ENCODE results near the gene SRRM4. TPM values are rescaled to one million over a fixed set of nuclear protein-coding genes. Genes with fewer than 3 reads are reported as not detected.
"Not testable (repeated sequence)": the region's sequence is repeated elsewhere in the genome, so short reads cannot be mapped to it uniquely, and the experiment has no call there.

SRRM4 gene
- total and polyA plus RNA-seq, 2 experiments from 2014 or later, result 0.53 to 0.63 TPM

GRCh38 chr12:119104969-119105368 lies 123.6 kb downstream of the SRRM4 start:
- not testable (repeated sequence) for H3F3A ChIP-seq (replicated peaks; ENCODE audit: low read depth); H3K4me3 ChIP-seq; ATAC-seq; H2AFZ ChIP-seq; H3K4me1 ChIP-seq (ENCODE audit: insufficient read depth); H3K79me2 ChIP-seq (replicated peaks; ENCODE audit: insufficient read depth); DNase-seq (ENCODE audit: low spot score); H3K4me2 ChIP-seq; H3K27ac ChIP-seq (ENCODE audit: low read depth); H3K4me1 Mint-ChIP-seq; H3K9me2 ChIP-seq (ENCODE audit: insufficient read depth); H3K4me3 Mint-ChIP-seq; H3K27me3 Mint-ChIP-seq (ENCODE audit: insufficient read depth, low read depth, poor library complexity); H3K27me3 ChIP-seq (ENCODE audit: insufficient read depth); H3K27ac Mint-ChIP-seq; H4K20me1 ChIP-seq (replicated peaks; ENCODE audit: insufficient read depth); H3K36me3 ChIP-seq (ENCODE audit: insufficient read depth)
- Mint-ChIP-seq H3K36me3 (ENCODE audit: low read depth) (peaks cover 32% of the 10 kb centered on the region), H3K9me3 (peaks cover 46% of the 10 kb centered on the region)

DNA sequence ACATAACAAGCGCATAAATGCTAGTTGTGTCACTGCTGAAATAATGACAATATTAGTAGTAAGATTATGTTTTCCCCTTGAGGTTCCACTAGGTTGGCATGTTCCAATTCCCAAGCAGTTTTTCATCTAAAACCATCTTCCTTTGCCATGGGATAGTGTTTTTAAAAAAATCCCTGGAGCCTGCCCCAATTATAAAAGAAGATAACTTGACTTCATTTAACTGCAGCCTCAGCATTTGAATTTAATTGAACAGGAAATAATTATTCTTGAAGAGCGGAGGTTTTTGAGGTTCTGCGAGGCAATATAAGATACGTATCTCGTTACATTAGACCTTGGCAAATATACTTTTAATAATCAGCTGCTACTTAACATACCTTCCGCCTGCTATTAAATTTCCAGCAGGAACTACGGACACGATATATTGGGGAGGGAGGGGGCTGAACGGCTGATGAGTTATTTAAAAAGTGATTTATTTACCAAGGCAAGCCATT lies 132.2 kb downstream of the SRRM4 start:
- Histone ChIP-seq H3K27me3 (ENCODE audit: insufficient read depth) (no peaks in the 10 kb centered on the region), H4K20me1 (replicated peaks; ENCODE audit: insufficient read depth) (no peaks in the 10 kb centered on the region), H3K4me1 (ENCODE audit: insufficient read depth) (no peaks in the 10 kb centered on the region), H2AFZ (no peak overlapping the region), H3K79me2 (replicated peaks; ENCODE audit: insufficient read depth) (no peaks in the 10 kb centered on the region), H3K4me2 (no peak overlapping the region), H3K4me3 (no peak overlapping the region), H3K36me3 (ENCODE audit: insufficient read depth) (no peaks in the 10 kb centered on the region), H3K27ac (ENCODE audit: low read depth) (no peak overlapping the region), H3K9me2 (ENCODE audit: insufficient read depth) (no peaks in the 10 kb centered on the region), H3F3A (replicated peaks; ENCODE audit: low read depth) (no peaks in the 10 kb centered on the region)
- no peak overlapping the region for H3K4me3 Mint-ChIP-seq
- no peak overlapping the region for H3K27ac Mint-ChIP-seq
- ATAC-seq, result no peak
- H3K36me3 Mint-ChIP-seq (ENCODE audit: low read depth), result peaks cover 33% of the 10 kb centered on the region
- H3K9me3 Mint-ChIP-seq, result peaks cover 30% of the 10 kb centered on the region
- peaks cover 8% of the 10 kb centered on the region; the same call in 2 of the 3 replicates for H3K4me1 Mint-ChIP-seq
- peaks cover 6% of the 10 kb centered on the region for H3K27me3 Mint-ChIP-seq (ENCODE audit: insufficient read depth, low read depth, poor library complexity)
- no peak for DNase-seq (ENCODE audit: low spot score)
- TF ChIP-seq CREB1 (CRISPR knock-in tag; IDR thresholded peaks at IDR 0.05; ENCODE audit: low read depth) (no peak), NANOG (IDR thresholded peaks at IDR 0.05; ENCODE audit: borderline replicate concordance) (no peak), ZNF114 (CRISPR knock-in tag; IDR thresholded peaks at IDR 0.05) (no peak), EZH2 (IDR thresholded peaks at IDR 0.05; ENCODE audit: low read depth, unreplicated experiment) (no peak), ETS1 (IDR thresholded peaks at IDR 0.05) (no peak), JUNB (IDR thresholded peaks at IDR 0.05; ENCODE audit: unreplicated experiment) (no peak), STAT1 (IDR thresholded peaks at IDR 0.05; ENCODE audit: unreplicated experiment) (no peak), EZH2phosphoT487 (IDR thresholded peaks at IDR 0.05; ENCODE audit: unreplicated experiment) (no peak), ZNF331 (CRISPR knock-in tag; IDR thresholded peaks at IDR 0.05; ENCODE audit: low read depth) (no peak)
- TF ChIP-seq, protein P1, sequence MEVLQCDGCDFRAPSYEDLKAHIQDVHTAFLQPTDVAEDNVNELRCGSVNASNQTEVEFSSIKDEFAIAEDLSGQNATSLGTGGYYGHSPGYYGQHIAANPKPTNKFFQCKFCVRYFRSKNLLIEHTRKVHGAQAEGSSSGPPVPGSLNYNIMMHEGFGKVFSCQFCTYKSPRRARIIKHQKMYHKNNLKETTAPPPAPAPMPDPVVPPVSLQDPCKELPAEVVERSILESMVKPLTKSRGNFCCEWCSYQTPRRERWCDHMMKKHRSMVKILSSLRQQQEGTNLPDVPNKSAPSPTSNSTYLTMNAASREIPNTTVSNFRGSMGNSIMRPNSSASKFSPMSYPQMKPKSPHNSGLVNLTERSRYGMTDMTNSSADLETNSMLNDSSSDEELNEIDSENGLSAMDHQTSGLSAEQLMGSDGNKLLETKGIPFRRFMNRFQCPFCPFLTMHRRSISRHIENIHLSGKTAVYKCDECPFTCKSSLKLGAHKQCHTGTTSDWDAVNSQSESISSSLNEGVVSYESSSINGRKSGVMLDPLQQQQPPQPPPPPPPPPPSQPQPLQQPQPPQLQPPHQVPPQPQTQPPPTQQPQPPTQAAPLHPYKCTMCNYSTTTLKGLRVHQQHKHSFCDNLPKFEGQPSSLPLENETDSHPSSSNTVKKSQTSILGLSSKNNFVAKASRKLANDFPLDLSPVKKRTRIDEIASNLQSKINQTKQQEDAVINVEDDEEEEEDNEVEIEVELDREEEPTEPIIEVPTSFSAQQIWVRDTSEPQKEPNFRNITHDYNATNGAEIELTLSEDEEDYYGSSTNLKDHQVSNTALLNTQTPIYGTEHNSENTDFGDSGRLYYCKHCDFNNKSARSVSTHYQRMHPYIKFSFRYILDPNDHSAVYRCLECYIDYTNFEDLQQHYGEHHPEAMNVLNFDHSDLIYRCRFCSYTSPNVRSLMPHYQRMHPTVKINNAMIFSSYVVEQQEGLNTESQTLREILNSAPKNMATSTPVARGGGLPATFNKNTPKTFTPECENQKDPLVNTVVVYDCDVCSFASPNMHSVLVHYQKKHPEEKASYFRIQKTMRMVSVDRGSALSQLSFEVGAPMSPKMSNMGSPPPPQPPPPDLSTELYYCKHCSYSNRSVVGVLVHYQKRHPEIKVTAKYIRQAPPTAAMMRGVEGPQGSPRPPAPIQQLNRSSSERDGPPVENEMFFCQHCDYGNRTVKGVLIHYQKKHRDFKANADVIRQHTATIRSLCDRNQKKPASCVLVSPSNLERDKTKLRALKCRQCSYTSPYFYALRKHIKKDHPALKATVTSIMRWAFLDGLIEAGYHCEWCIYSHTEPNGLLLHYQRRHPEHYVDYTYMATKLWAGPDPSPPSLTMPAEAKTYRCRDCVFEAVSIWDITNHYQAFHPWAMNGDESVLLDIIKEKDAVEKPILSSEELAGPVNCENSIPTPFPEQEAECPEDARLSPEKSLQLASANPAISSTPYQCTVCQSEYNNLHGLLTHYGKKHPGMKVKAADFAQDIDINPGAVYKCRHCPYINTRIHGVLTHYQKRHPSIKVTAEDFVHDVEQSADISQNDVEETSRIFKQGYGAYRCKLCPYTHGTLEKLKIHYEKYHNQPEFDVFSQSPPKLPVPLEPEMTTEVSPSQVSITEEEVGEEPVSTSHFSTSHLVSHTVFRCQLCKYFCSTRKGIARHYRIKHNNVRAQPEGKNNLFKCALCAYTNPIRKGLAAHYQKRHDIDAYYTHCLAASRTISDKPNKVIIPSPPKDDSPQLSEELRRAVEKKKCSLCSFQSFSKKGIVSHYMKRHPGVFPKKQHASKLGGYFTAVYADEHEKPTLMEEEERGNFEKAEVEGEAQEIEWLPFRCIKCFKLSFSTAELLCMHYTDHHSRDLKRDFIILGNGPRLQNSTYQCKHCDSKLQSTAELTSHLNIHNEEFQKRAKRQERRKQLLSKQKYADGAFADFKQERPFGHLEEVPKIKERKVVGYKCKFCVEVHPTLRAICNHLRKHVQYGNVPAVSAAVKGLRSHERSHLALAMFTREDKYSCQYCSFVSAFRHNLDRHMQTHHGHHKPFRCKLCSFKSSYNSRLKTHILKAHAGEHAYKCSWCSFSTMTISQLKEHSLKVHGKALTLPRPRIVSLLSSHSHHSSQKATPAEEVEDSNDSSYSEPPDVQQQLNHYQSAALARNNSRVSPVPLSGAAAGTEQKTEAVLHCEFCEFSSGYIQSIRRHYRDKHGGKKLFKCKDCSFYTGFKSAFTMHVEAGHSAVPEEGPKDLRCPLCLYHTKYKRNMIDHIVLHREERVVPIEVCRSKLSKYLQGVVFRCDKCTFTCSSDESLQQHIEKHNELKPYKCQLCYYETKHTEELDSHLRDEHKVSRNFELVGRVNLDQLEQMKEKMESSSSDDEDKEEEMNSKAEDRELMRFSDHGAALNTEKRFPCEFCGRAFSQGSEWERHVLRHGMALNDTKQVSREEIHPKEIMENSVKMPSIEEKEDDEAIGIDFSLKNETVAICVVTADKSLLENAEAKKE (CRISPR knock-in tag; IDR thresholded peaks at IDR 0.05), result no peak
